Keratinocyte (primary cell): ENCODE data around the gene RABL3.

Source experiments
- CTCF ChIP-seq, 3 experiments: IDR thresholded peaks in 1 of 3; conservative IDR thresholded peaks in 1 of 3; optimal IDR thresholded peaks in 1 of 3; 2 replicates in 2 of 3; 3 replicates in 1 of 3; pipeline versions ENCODE3 to v1.5.1; 2011; ENCODE audit warnings: low read length in 3 of 3, mild to moderate bottlenecking in 3 of 3, moderate library complexity in 2 of 3, control low read depth in 1 of 3, inconsistent platforms in 1 of 3; ENCODE audit not compliant: insufficient read depth in 2 of 3; ENCODE audit errors: extremely low read depth in 1 of 3
- EZH2 ChIP-seq: IDR thresholded peaks from one replicate; pipeline ENCODE4 v1.6.1; 2012; ENCODE audit warnings: inconsistent platforms, mild to moderate bottlenecking, low read length, moderate library complexity

- no peak for TF ChIP-seq CTCF (optimal IDR thresholded peaks at IDR 0.05 in 1 of 3, IDR thresholded peaks at IDR 0.05 in 1 of 3, conservative IDR thresholded peaks at IDR 0.05 in 1 of 3; ENCODE audit: extremely low read depth in 1 of 3, insufficient read depth in 2 of 3, low read length in 3 of 3)
- no peak for TF ChIP-seq EZH2
Observed at GRCh38 chr3:120756061-120756460, 13.7 kb upstream of the RABL3 start.
